BLaER1 (cell line): ENCODE data around the gene SLC22A23.
A peak's percentile ranks its signal among the peaks of the same experiment; 100 is the strongest.

Experiments used
- H3K27ac ChIP-seq: shearing (Covaris generic); formaldehyde crosslinking; 2 replicates; pipeline ENCODE4 v1.8.1; 2022
- H3K27me3 ChIP-seq: shearing (Covaris generic); formaldehyde crosslinking; 2 replicates; pipeline ENCODE4 v1.8.1; 2022
- H3K36me3 ChIP-seq: shearing (Covaris generic); formaldehyde crosslinking; 2 replicates; pipeline ENCODE4 v1.8.1; 2022
- H3K4me1 ChIP-seq: shearing (Covaris generic); formaldehyde crosslinking; 2 replicates; pipeline ENCODE4 v1.8.1; 2022
- H3K4me2 ChIP-seq: shearing (Covaris generic); formaldehyde crosslinking; 2 replicates; pipeline ENCODE4 v1.8.1; 2022
- H3K4me3 ChIP-seq: shearing (Covaris generic); formaldehyde crosslinking; 2 replicates; pipeline ENCODE4 v1.8.1; 2022
- H3K9ac ChIP-seq: shearing (Covaris generic); formaldehyde crosslinking; 2 replicates; pipeline ENCODE4 v1.8.1; 2022
- H3K9me3 ChIP-seq: shearing (Covaris generic); formaldehyde crosslinking; 2 replicates; pipeline ENCODE4 v1.8.1; 2022
- H4K20me1 ChIP-seq: shearing (Covaris generic); formaldehyde crosslinking; 2 replicates; pipeline ENCODE4 v1.8.1; 2022
- Cebpa-rat ChIP-seq: shearing (Covaris generic); IDR thresholded peaks from 2 replicates; pipeline ENCODE4 v1.8.1; 2022

The SLC22A23 gene

GRCh38 chr6:3265671-3266070 is 191.2 kb downstream of the SLC22A23 start:
- Histone ChIP-seq H3K27me3 (no peaks in the 10 kb centered on the region), H3K9ac (no peak overlapping the region), H4K20me1 (peaks cover 100% of the 10 kb centered on the region), H3K36me3 (peaks cover 94% of the 10 kb centered on the region), H3K9me3 (no peaks in the 10 kb centered on the region), H3K27ac (no peak overlapping the region), H3K4me2 (no peak overlapping the region), H3K4me1 (peaks cover 15% of the 10 kb centered on the region), H3K4me3 (no peak overlapping the region)
- no peak for TF ChIP-seq Cebpa-rat

GRCh38 chr6:3264356-3264755 is 192.5 kb downstream of the SLC22A23 start:
- peaks cover 82% of the 10 kb centered on the region for H3K36me3 ChIP-seq

GRCh38 chr6:3263096-3263495 is 193.8 kb downstream of the SLC22A23 start:
- no peaks in the 10 kb centered on the region for H3K27me3 ChIP-seq
- H4K20me1 ChIP-seq: peaks cover 80% of the 10 kb centered on the region
- peaks cover 30% of the 10 kb centered on the region for H3K4me1 ChIP-seq
- no peak overlapping the region for H3K4me3 ChIP-seq
- H3K4me2 ChIP-seq: no peak overlapping the region
- no peak for TF ChIP-seq Cebpa-rat
- no peak overlapping the region for H3K9ac ChIP-seq
- no peak overlapping the region for H3K27ac ChIP-seq
- H3K9me3 ChIP-seq: no peaks in the 10 kb centered on the region
- peaks cover 69% of the 10 kb centered on the region for H3K36me3 ChIP-seq

More at GRCh38 chr6:3264356-3264755, 192.5 kb downstream of the SLC22A23 start:
- H3K4me3 ChIP-seq: no peak overlapping the region
- peaks cover 92% of the 10 kb centered on the region for H4K20me1 ChIP-seq
- no peak overlapping the region for H3K27ac ChIP-seq
- peaks cover 25% of the 10 kb centered on the region for H3K4me1 ChIP-seq
- no peaks in the 10 kb centered on the region for H3K27me3 ChIP-seq
- H3K9ac ChIP-seq: no peak overlapping the region
- no peak overlapping the region for H3K4me2 ChIP-seq
- no peaks in the 10 kb centered on the region for H3K9me3 ChIP-seq
- no peak for TF ChIP-seq Cebpa-rat

GRCh38 chr6:3261921-3262320 is 194.9 kb downstream of the SLC22A23 start:
- H3K4me1 ChIP-seq: peaks cover 31% of the 10 kb centered on the region
- H3K4me2 ChIP-seq: peak overlapping the region; percentile 94; the same call in 1 of the 2 replicates
- H4K20me1 ChIP-seq: peaks cover 68% of the 10 kb centered on the region
- no peak overlapping the region for H3K4me3 ChIP-seq
- no peak overlapping the region for H3K9ac ChIP-seq
- H3K27ac ChIP-seq: no peak overlapping the region
- no peaks in the 10 kb centered on the region for H3K9me3 ChIP-seq
- no peaks in the 10 kb centered on the region for H3K27me3 ChIP-seq
- no peak for TF ChIP-seq Cebpa-rat
- H3K36me3 ChIP-seq: peaks cover 57% of the 10 kb centered on the region

- TF ChIP-seq Cebpa-rat: no peak
- Histone ChIP-seq H3K4me3 (no peak overlapping the region), H3K4me1 (peaks cover 31% of the 10 kb centered on the region), H3K4me2 (peak overlapping the region; percentile 94), H3K36me3 (peaks cover 56% of the 10 kb centered on the region), H3K9me3 (no peaks in the 10 kb centered on the region), H3K27me3 (no peaks in the 10 kb centered on the region), H3K9ac (peak overlapping the region; percentile 93; the same call in 1 of the 2 replicates), H3K27ac (no peak overlapping the region), H4K20me1 (peaks cover 63% of the 10 kb centered on the region)
Measured at GRCh38 chr6:3261518-3261820, 195.4 kb downstream of the SLC22A23 start.

GRCh38 chr6:3260772-3261517 is 195.9 kb downstream of the SLC22A23 start:
- Histone ChIP-seq H3K9me3 (no peaks in the 10 kb centered on the region), H3K27ac (0 out of 2 replicates have a peak overlapping the region, but pooled peaks have one; percentile 92), H3K4me2 (peak overlapping the region; percentile 94), H3K4me1 (peaks cover 31% of the 10 kb centered on the region), H3K36me3 (peaks cover 51% of the 10 kb centered on the region), H3K9ac (peak overlapping the region; percentile 93; the same call in 1 of the 2 replicates), H3K27me3 (no peaks in the 10 kb centered on the region), H4K20me1 (peaks cover 58% of the 10 kb centered on the region), H3K4me3 (peak overlapping the region; percentile 100; the same call in 1 of the 2 replicates)
- TF ChIP-seq Cebpa-rat: no peak

GRCh38 chr6:3260296-3260695 is 196.6 kb downstream of the SLC22A23 start:
- Histone ChIP-seq H4K20me1 (peaks cover 52% of the 10 kb centered on the region), H3K4me2 (peak overlapping the region; percentile 94), H3K36me3 (peaks cover 45% of the 10 kb centered on the region), H3K4me1 (peaks cover 31% of the 10 kb centered on the region), H3K9ac (peak overlapping the region; percentile 93; the same call in 1 of the 2 replicates), H3K9me3 (0 out of 2 replicates have a peak, but pooled peaks cover 1% of the 10 kb centered on the region), H3K4me3 (peak overlapping the region; percentile 100), H3K27ac (peak overlapping the region; percentile 92; the same call in 1 of the 2 replicates), H3K27me3 (no peaks in the 10 kb centered on the region)
- TF ChIP-seq Cebpa-rat: no peak

GRCh38 chr6:3259491-3259958 is 197.3 kb downstream of the SLC22A23 start:
- peaks cover 44% of the 10 kb centered on the region for H4K20me1 ChIP-seq
- 0 out of 2 replicates have a peak, but pooled peaks cover 9% of the 10 kb centered on the region for H3K9me3 ChIP-seq
- no peaks in the 10 kb centered on the region for H3K27me3 ChIP-seq
- H3K9ac ChIP-seq: peak overlapping the region; percentile 93
- H3K4me2 ChIP-seq: peak overlapping the region; percentile 94
- peaks cover 37% of the 10 kb centered on the region for H3K36me3 ChIP-seq
- TF ChIP-seq Cebpa-rat: no peak
- peak overlapping the region; percentile 92 for H3K27ac ChIP-seq
- H3K4me3 ChIP-seq: peak overlapping the region; percentile 100
- H3K4me1 ChIP-seq: peaks cover 31% of the 10 kb centered on the region

- Histone ChIP-seq H3K4me3 (peak within 1 kb of the TSS; percentile 100), H3K36me3 (peaks cover 31% of the 10 kb centered on the region)
Measured at GRCh38 chr6:3258720-3259490, 197.9 kb downstream of the SLC22A23 start, which contains the start of gene PSMG4. TSS of gene PSMG4 (plus strand) at chr6:3258947. CDS start at chr6:3259023, 76 bp downstream.

More at GRCh38 chr6:3258720-3259490, 197.9 kb downstream of the SLC22A23 start, which contains the start of gene PSMG4:
- peaks cover 38% of the 10 kb centered on the region for H4K20me1 ChIP-seq
- H3K4me1 ChIP-seq: peaks cover 31% of the 10 kb centered on the region
- peaks cover 9% of the 10 kb centered on the region for H3K9me3 ChIP-seq
- H3K9ac ChIP-seq: peak within 1 kb of the TSS; percentile 93
- H3K27me3 ChIP-seq: no peaks in the 10 kb centered on the region
- TF ChIP-seq Cebpa-rat: no peak
- peak within 1 kb of the TSS; percentile 94 for H3K4me2 ChIP-seq
- peak within 1 kb of the TSS; percentile 92 for H3K27ac ChIP-seq
